Stimulated activated CD4-positive, alpha-beta T cell treated with anti-CD3 and anti-CD28 coated beads, Interleukin-12 subunit alpha, Interleukin-12 subunit beta, amount 100 ng/mL, for 4 hours (primary cell): ENCODE results near the gene FBLIM1.

ENCODE experiments used
- DNase-seq: peaks from one replicate; pipeline ENCODE4 v3.0.0-alpha.2; 2020

FBLIM1 gene

DNA sequence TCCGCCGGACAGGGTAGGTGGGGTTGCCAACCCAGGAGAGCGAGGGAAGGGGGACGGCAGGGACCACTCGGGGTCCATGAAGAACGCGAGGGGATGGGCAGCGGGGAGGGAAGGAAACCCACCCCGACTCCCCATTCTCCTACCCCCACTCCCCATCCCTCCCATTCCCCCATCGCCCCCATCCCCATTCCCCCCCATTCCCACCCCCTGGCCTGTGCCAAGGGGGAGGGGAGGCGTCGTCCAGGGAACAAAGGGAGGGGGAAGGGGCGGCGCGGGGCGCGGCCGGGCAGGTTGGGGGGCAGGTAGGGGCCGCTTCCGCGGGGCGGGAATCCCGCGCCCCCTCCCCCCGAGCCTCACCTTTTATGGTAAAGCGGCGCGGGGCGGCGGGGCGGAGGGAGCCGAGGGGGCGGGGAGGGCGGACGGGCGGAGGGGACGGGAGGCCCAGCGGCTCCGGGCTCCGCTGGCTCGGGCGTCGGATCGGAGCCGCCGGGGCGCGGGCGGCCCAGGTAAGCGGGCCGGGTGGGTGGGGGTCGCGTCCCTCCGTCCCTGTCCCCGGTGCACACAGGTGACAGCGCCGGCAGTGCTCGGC, at the start of gene FBLIM1:
Gene FBLIM1, plus strand, starts transcription at position 453 of the 589 bp plus-strand sequence. CDS start 6,189 bp downstream, outside the sequence.
- no peak for DNase-seq

- no peak for DNase-seq
These were observed 49.4 kb upstream of the FBLIM1 start for GRCh38 chr1:15709226-15709625.

DNA sequence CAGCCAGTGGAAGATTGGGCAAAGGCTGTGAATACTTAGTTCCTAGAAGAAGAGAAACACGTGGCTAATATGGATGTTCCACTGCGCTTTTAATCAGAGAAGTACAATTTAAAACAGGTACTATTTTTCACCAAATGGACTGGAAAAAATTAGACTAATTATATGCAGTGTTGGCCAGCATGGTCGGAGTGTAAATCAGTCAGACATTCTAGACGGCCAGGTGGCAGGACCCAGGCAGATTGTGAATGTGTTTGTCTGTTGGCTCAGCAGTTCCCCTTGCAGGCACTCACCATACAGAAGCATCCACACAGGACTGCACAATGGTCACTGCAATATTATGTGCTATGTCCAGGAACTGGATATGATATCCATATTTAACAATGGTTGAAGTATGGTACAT, 46.4 kb upstream of the FBLIM1 start:
- DNase-seq: no peak

DNA sequence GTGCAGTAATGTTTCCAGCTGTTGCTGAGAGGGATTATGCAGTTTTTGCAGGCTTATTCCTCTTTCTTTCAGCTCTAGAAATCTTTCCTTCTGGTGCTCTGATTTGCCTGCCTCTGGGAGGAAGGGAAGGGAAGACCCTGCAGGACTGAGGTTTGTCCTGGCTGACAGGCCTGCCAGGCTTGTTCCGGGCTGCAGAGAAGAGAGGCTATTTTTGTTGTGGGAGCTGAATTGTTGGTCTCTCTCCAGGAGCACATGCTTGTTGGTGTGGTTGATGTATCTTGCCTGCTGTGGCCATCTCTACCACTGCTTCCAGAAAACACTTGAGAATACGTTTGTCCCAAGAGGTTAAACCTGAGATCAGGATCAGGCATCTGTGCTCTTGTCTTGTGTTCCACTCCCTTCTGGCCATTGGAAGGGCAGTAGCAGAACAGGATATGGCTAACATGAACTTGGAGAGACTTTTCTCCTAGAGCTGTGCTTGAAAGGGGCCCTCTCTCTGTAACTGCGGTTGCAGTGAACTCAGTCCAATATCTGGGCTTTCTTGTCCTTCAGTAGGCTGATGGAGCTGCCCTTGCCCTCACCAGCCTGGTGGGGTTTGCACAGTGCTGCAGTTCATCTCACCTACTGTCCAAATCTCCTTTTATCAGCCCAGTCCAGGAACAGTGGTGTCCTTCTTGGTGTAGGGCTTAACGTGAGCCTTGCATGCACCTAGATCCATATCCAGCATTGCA, 44.0 kb upstream of the FBLIM1 start:
- DNase-seq: no peak

- no peak for DNase-seq
These were observed 41.0 kb upstream of the FBLIM1 start for GRCh38 chr1:15717418-15718125.

DNA sequence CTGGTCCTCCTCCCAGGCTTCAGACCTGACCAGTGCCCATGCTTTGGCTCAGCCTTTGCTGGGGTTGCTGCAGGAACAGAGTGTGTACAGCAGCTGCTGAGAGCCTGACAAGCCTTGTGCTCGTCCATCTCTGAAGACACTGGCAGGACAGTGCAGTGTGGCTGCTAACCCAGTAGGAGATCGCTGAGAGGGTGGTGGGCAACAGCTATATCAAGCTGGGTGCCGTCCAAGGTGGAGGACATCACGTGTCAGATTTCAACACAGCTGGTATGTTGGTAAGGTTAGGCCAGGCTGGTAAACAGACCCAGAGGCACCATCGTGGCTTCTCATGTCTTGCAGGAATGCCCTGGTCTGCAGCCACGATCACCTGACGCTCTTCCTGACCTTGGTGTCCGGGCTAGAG, 40.4 kb upstream of the FBLIM1 start:
- no peak for DNase-seq

GRCh38 chr1:15719381-15720120, 39.0 kb upstream of the FBLIM1 start:
- no peak for DNase-seq

- no peak for DNase-seq
These were observed 37.7 kb upstream of the FBLIM1 start for GRCh38 chr1:15720861-15721260.

DNA sequence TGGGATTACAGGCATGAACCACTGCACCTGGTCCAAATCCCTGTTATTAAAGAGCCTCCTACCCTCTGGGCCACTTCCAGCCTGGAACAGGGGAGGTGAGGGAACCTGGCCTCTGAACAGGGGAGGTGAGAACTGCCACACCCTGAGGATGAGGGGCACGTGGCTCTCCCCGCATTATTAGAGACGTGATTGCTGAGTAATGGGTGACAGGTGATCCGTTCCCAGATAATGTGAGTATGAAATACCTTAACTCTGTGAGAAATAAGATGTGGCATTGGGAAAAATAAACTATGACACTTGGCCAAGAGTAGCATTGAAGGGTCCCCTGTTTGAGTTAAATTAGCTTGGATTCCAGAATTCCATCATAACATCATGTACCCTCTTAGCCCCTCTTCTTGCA, 36.2 kb upstream of the FBLIM1 start:
- DNase-seq: no peak

- no peak for DNase-seq
These were observed 35.6 kb upstream of the FBLIM1 start for GRCh38 chr1:15722836-15723532.

DNA sequence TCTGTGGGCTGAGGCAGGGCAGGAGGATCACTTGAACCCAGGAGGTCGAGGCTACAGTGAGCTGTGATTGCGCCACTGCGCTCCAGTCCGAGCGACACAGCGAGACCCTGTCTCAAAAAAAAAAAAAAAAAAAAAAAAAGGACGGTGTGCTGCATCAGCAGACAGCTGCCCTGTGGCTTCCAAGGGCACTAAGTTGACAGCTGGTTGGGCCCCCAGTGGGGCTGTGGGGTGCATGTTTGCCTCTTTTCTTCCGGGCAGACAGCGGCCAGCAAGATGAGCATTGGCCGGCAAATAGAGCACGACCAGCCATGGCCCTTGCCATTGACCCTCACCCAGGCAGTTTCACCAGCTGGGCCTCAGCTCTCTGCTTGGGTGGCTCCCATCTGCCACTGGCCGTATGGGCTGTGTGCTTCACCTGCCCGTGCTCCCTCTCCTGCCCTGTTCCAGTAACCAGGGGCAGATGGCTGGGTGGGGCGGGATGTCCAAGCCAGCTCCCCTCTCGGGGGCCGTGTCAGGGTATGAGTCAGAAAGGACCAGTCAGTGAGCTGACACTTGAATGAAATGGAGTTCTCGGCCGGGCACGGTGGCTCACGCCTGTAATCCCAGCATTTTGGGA, 34.9 kb upstream of the FBLIM1 start:
- no peak for DNase-seq

- no peak for DNase-seq
These were observed 33.4 kb upstream of the FBLIM1 start for GRCh38 chr1:15724949-15725880.

DNA sequence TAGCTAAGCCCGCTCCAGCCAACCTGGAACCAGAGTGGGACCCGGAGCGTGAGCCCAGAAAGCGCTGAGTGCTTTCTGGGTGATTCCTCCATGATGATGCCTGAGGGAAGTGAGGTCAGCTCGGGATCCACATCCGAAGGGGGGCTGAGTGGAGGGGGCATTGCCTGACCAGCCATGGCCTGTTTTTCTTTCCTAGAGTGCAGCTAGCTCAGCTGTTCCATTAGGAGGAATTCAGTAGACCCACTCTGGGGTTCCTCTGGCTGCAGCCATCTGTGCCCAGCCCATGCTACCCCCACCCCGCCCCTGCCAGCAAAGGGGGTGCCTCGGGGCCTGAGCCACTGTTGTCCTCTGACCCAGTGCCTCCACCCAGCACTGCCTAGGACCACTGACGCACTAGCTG, 32.1 kb upstream of the FBLIM1 start:
- DNase-seq: no peak

DNA sequence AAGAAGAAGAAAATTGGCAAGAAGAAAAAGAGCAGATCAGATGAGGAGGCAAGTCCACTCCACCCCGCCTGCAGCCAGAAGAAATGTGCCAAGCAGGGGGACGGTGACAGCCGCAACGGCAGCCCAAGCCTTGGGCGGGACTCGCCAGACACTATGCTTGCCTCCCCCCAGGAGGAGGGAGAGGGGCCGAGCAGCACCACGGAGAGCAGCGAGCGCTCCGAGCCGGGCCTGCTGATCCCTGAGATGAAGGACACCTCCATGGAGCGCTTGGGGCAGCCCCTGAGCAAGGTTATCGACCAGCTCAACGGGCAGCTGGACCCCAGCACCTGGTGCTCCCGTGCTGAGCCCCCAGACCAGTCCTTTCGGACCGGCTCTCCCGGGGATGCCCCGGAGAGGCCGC, 31.6 kb upstream of the FBLIM1 start:
- no peak for DNase-seq

- DNase-seq: no peak
These were observed 31.2 kb upstream of the FBLIM1 start for GRCh38 chr1:15727424-15727823.

DNA sequence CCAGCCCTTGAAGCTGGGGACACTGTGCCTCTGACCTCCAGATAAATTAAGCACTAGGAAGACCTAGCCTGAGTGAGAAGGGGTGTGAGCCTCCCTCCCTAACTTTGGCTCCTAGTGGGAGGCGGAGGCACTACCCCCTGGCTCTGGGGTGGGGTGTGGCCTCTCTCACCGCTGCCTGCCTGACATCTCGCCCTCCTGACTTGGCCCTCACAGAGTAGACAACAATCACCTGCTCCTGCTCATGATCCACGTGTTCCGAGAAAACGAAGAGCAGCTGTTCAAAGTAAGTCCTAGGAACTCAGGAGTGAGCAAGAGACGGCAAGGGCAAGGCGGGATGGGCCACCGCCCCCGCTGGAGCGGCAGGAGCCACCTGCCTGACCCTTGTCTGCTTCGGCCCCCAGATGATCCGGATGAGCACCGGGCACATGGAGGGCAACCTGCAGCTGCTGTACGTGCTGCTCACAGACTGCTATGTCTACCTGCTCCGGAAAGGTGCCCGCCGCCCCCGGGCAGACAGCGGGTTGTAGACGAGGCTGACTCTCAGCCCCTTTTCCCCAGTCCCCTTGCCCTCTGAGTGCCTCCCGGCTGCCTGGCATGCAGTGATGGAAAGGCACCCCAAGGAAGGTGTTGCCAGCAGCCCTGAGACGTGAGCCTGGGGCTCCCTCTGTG, 30.6 kb upstream of the FBLIM1 start:
- no peak for DNase-seq

- DNase-seq: no peak
These were observed 29.5 kb upstream of the FBLIM1 start for GRCh38 chr1:15728937-15729657.

DNA sequence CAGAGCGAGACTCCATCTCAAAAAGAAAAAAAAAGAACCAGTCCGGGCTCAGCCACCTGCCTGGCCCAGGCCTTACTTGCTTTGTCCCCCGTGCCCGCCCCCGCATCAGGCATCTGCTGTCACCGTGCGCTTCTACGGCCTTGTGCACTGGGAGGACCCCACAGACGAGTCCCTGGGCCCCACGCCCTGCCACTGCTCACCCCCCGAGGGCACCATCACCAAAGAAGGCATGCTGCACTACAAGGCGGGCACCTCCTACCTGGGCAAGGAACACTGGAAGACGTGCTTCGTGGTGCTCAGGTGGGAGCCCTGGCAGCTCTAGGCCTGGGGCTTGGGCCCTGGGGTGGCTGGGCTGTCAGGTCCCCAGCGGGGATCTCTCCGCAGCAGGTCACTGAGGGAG, 28.2 kb upstream of the FBLIM1 start:
- no peak for DNase-seq

DNA sequence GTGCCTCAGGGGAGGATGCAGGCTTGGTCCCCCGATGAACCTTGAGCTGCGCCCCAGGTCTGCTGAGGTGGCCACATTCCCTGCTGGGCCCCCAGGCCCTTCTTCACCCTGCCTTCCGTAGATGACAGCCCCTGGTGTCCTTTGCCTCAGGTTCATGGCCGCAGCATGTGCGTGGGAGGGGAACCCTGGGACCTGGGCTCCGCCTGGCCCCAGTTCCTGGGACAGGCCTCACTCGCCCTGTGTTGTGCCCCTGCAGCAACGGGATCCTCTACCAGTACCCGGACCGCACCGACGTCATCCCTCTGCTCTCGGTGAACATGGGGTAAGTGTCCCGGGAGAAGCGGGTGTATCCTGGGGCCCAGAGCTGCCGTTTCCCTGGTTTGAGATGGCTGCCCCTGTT, 27.7 kb upstream of the FBLIM1 start:
- no peak for DNase-seq
